ENCODE results near the gene SHH. TPM values are rescaled to one million over a fixed set of nuclear protein-coding genes. Genes with fewer than 3 reads are reported as not detected.

The SHH gene
- total and polyA plus RNA-seq, 2 experiments from 2014 or later = not detected

- TF ChIP-seq CREB1 (CRISPR knock-in tag; IDR thresholded peaks at IDR 0.05; ENCODE audit: low read depth) = no peak
- no peak for TF ChIP-seq CTCF (conservative IDR thresholded peaks at IDR 0.05; ENCODE audit: low read depth in 2 of 2)
- TF ChIP-seq REST (IDR thresholded peaks at IDR 0.05; ENCODE audit: unreplicated experiment) = no peak
Measured at GRCh38 chr7:155791836-155792235, 20.4 kb downstream of the SHH start (continued).

- no peak overlapping the region for H3K4me3 ChIP-seq
- peaks cover 8% of the 10 kb centered on the region; the same call in 2 of the 3 replicates for H3K9me3 Mint-ChIP-seq
- H3K4me1 ChIP-seq (ENCODE audit: insufficient read depth) = no peaks in the 10 kb centered on the region
- peak in 1 of 2 experiments; percentile 40; a peak in 2 of 4 replicates for TF ChIP-seq CTCF (conservative IDR thresholded peaks at IDR 0.05; ENCODE audit: low read depth in 2 of 2)
- TF ChIP-seq EZH2phosphoT487 (IDR thresholded peaks at IDR 0.05; ENCODE audit: unreplicated experiment) = no peak
- no peaks in the 10 kb centered on the region for H3K36me3 ChIP-seq (ENCODE audit: insufficient read depth)
- no peak overlapping the region for H3K4me2 ChIP-seq
- H3K4me1 Mint-ChIP-seq = peaks cover 2% of the 10 kb centered on the region; the same call in 1 of the 3 replicates
- ATAC-seq (no peak), DNase-seq (ENCODE audit: low spot score) (no peak)
- no peak overlapping the region for H2AFZ ChIP-seq
- no peaks in the 10 kb centered on the region for H4K20me1 ChIP-seq (replicated peaks; ENCODE audit: insufficient read depth)
- H3K79me2 ChIP-seq (replicated peaks; ENCODE audit: insufficient read depth) = no peaks in the 10 kb centered on the region
- no peak overlapping the region for H3K4me3 Mint-ChIP-seq
- no peaks in the 10 kb centered on the region for H3K9me2 ChIP-seq (ENCODE audit: insufficient read depth)
- no peak overlapping the region for H3K27ac ChIP-seq (ENCODE audit: low read depth)
- H3K27ac Mint-ChIP-seq = no peak overlapping the region
- peaks cover 24% of the 10 kb centered on the region for H3K27me3 ChIP-seq (ENCODE audit: insufficient read depth)
- peaks cover 22% of the 10 kb centered on the region for H3K27me3 Mint-ChIP-seq (ENCODE audit: insufficient read depth, low read depth, poor library complexity)
- no peaks in the 10 kb centered on the region for H3K36me3 Mint-ChIP-seq (ENCODE audit: low read depth)
- H3F3A ChIP-seq (replicated peaks; ENCODE audit: low read depth) = no peaks in the 10 kb centered on the region
Measured at GRCh38 chr7:155791214-155791737, 21.0 kb downstream of the SHH start.

Data from GM23338 (cell line).